M059J (cell line): ENCODE data around the gene MYLK4. TPM values are rescaled to one million over a fixed set of nuclear protein-coding genes. Genes with fewer than 3 reads are reported as not detected.
A peak's percentile ranks its signal among the peaks of the same experiment; 100 is the strongest.

Experiments
- DNase-seq: peaks from one replicate; pipeline ENCODE4 v3.0.0-alpha.2; 2012; ENCODE audit warnings: low read depth
- total RNA-seq: library from RNA; depleted of rRNA; stranded (reverse); fragments of >200 nt; shearing (Covaris generic); gene quantifications from 2 replicates; pipeline ENCODE4 v1.2.3, GENCODE V29; 2014

The MYLK4 gene
- total RNA-seq, 1 experiment from 2014 or later: 0.76 TPM

- no peak for DNase-seq
Observed at GRCh38 chr6:2708456-2708855, 42.3 kb downstream of the MYLK4 start.

GRCh38 chr6:2706558-2706957 is 44.2 kb downstream of the MYLK4 start:
- DNase-seq: no peak

- no peak for DNase-seq
Observed at GRCh38 chr6:2705256-2705655, 45.5 kb downstream of the MYLK4 start.

GRCh38 chr6:2697291-2697690 is 53.4 kb downstream of the MYLK4 start:
- no peak for DNase-seq

GRCh38 chr6:2695454-2696095 is 55.1 kb downstream of the MYLK4 start:
- DNase-seq: peak; percentile 51

- DNase-seq: no peak
Observed at GRCh38 chr6:2693231-2693630, 57.5 kb downstream of the MYLK4 start.

- peak; percentile 95 for DNase-seq
Observed at GRCh38 chr6:2688401-2689064, 62.2 kb downstream of the MYLK4 start.

GRCh38 chr6:2687456-2687855 is 63.3 kb downstream of the MYLK4 start:
- no peak for DNase-seq

GRCh38 chr6:2686515-2686914 is 64.2 kb downstream of the MYLK4 start:
- no peak for DNase-seq

- DNase-seq: no peak
Observed at GRCh38 chr6:2684766-2685754, 65.7 kb downstream of the MYLK4 start.

GRCh38 chr6:2684103-2684749 is 66.5 kb downstream of the MYLK4 start:
- DNase-seq: peak; percentile 76

GRCh38 chr6:2680264-2680922 is 70.3 kb downstream of the MYLK4 start:
- no peak for DNase-seq

GRCh38 chr6:2677080-2677593 is 73.6 kb downstream of the MYLK4 start:
- no peak for DNase-seq

GRCh38 chr6:2676048-2676447 is 74.7 kb downstream of the MYLK4 start:
- no peak for DNase-seq

GRCh38 chr6:2674857-2675256 is 75.9 kb downstream of the MYLK4 start:
- DNase-seq: no peak

- peak; percentile 40 for DNase-seq
Observed at GRCh38 chr6:2669067-2669700, 81.5 kb downstream of the MYLK4 start.

- DNase-seq: no peak
Observed at GRCh38 chr6:2667617-2668016, 83.1 kb downstream of the MYLK4 start.

GRCh38 chr6:2666906-2667575 is 83.7 kb downstream of the MYLK4 start:
- DNase-seq: no peak

- DNase-seq: no peak
Observed at GRCh38 chr6:2665146-2666070, 85.3 kb downstream of the MYLK4 start.
